ENCODE measurements around the gene MACROD2. TPM values are rescaled to one million over a fixed set of nuclear protein-coding genes. Genes with fewer than 3 reads are reported as not detected.

The MACROD2 gene
- total and polyA plus RNA-seq, 2 experiments from 2014 or later = 2.8 to 4.3 TPM

- Histone ChIP-seq H3K4me2 (no peak overlapping the region), H3K4me3 (no peak overlapping the region), H3K9me2 (ENCODE audit: insufficient read depth) (no peaks in the 10 kb centered on the region), H3F3A (replicated peaks; ENCODE audit: low read depth) (no peaks in the 10 kb centered on the region), H3K79me2 (replicated peaks; ENCODE audit: insufficient read depth) (no peaks in the 10 kb centered on the region), H3K27me3 (ENCODE audit: insufficient read depth) (no peaks in the 10 kb centered on the region), H2AFZ (no peak overlapping the region), H3K27ac (ENCODE audit: low read depth) (no peak overlapping the region), H3K36me3 (ENCODE audit: insufficient read depth) (no peaks in the 10 kb centered on the region), H4K20me1 (replicated peaks; ENCODE audit: insufficient read depth) (no peaks in the 10 kb centered on the region), H3K4me1 (ENCODE audit: insufficient read depth) (no peaks in the 10 kb centered on the region)
- Mint-ChIP-seq H3K4me3 (no peak overlapping the region), H3K27ac (no peak overlapping the region), H3K9me3 (no peaks in the 10 kb centered on the region), H3K36me3 (ENCODE audit: low read depth) (no peaks in the 10 kb centered on the region), H3K4me1 (no peaks in the 10 kb centered on the region), H3K27me3 (ENCODE audit: insufficient read depth, low read depth, poor library complexity) (no peaks in the 10 kb centered on the region)
- DNase-seq (ENCODE audit: low spot score) = no peak
- TF ChIP-seq, protein P1, sequence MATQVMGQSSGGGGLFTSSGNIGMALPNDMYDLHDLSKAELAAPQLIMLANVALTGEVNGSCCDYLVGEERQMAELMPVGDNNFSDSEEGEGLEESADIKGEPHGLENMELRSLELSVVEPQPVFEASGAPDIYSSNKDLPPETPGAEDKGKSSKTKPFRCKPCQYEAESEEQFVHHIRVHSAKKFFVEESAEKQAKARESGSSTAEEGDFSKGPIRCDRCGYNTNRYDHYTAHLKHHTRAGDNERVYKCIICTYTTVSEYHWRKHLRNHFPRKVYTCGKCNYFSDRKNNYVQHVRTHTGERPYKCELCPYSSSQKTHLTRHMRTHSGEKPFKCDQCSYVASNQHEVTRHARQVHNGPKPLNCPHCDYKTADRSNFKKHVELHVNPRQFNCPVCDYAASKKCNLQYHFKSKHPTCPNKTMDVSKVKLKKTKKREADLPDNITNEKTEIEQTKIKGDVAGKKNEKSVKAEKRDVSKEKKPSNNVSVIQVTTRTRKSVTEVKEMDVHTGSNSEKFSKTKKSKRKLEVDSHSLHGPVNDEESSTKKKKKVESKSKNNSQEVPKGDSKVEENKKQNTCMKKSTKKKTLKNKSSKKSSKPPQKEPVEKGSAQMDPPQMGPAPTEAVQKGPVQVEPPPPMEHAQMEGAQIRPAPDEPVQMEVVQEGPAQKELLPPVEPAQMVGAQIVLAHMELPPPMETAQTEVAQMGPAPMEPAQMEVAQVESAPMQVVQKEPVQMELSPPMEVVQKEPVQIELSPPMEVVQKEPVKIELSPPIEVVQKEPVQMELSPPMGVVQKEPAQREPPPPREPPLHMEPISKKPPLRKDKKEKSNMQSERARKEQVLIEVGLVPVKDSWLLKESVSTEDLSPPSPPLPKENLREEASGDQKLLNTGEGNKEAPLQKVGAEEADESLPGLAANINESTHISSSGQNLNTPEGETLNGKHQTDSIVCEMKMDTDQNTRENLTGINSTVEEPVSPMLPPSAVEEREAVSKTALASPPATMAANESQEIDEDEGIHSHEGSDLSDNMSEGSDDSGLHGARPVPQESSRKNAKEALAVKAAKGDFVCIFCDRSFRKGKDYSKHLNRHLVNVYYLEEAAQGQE (IDR thresholded peaks at IDR 0.05; ENCODE audit: unreplicated experiment) = no peak
- TF ChIP-seq EZH2phosphoT487 (IDR thresholded peaks at IDR 0.05; ENCODE audit: unreplicated experiment) (no peak), STAT1 (IDR thresholded peaks at IDR 0.05; ENCODE audit: unreplicated experiment) (no peak), POLR2AphosphoS5 (IDR thresholded peaks at IDR 0.05; ENCODE audit: low read depth) (no peak), ZNF114 (CRISPR knock-in tag; IDR thresholded peaks at IDR 0.05) (no peak), ETS1 (IDR thresholded peaks at IDR 0.05) (no peak)
- no peak for ATAC-seq
Measured at GRCh38 chr20:15164726-15165125, 1169.4 kb downstream of the MACROD2 start.

- no peaks in the 10 kb centered on the region for H3K79me2 ChIP-seq (replicated peaks; ENCODE audit: insufficient read depth)
- H3K36me3 ChIP-seq (ENCODE audit: insufficient read depth) = no peaks in the 10 kb centered on the region
- no peaks in the 10 kb centered on the region for H3F3A ChIP-seq (replicated peaks; ENCODE audit: low read depth)
- Mint-ChIP-seq H3K4me3 (no peak overlapping the region), H3K27ac (no peak overlapping the region), H3K27me3 (ENCODE audit: insufficient read depth, low read depth, poor library complexity) (no peaks in the 10 kb centered on the region), H3K9me3 (no peaks in the 10 kb centered on the region), H3K36me3 (ENCODE audit: low read depth) (no peaks in the 10 kb centered on the region; the same call in 2 of the 3 replicates), H3K4me1 (no peaks in the 10 kb centered on the region)
- H4K20me1 ChIP-seq (replicated peaks; ENCODE audit: insufficient read depth) = no peaks in the 10 kb centered on the region
- H3K4me1 ChIP-seq (ENCODE audit: insufficient read depth) = no peaks in the 10 kb centered on the region
- H2AFZ ChIP-seq = no peak overlapping the region; the same call in 1 of the 2 replicates
- 0 out of 2 replicates have a peak, but pooled peaks cover 1% of the 10 kb centered on the region for H3K9me2 ChIP-seq (ENCODE audit: insufficient read depth)
- no peak overlapping the region for H3K4me3 ChIP-seq
- no peak for DNase-seq (ENCODE audit: low spot score)
- no peaks in the 10 kb centered on the region for H3K27me3 ChIP-seq (ENCODE audit: insufficient read depth)
- H3K4me2 ChIP-seq = no peak overlapping the region
- ATAC-seq = no peak
- no peak overlapping the region for H3K27ac ChIP-seq (ENCODE audit: low read depth)
- TF ChIP-seq STAT1 (IDR thresholded peaks at IDR 0.05; ENCODE audit: unreplicated experiment) (no peak), ZNF462 (CRISPR knock-in tag; IDR thresholded peaks at IDR 0.05) (no peak), CREB1 (CRISPR knock-in tag; IDR thresholded peaks at IDR 0.05; ENCODE audit: low read depth) (no peak), NANOG (IDR thresholded peaks at IDR 0.05; ENCODE audit: borderline replicate concordance) (no peak), EZH2 (IDR thresholded peaks at IDR 0.05; ENCODE audit: low read depth, unreplicated experiment) (no peak), ZNF331 (CRISPR knock-in tag; IDR thresholded peaks at IDR 0.05; ENCODE audit: low read depth) (no peak)
Measured at GRCh38 chr20:15166744-15167143, 1171.4 kb downstream of the MACROD2 start.

Measured in GM23338 (cell line).